Rectal smooth muscle tissue (tissue), 1 donor: ENCODE measurements around the gene MSANTD2.
A peak's percentile ranks its signal among the peaks of the same experiment; 100 is the strongest.

ENCODE experiments used
- H3K27ac ChIP-seq: one replicate; pipeline ENCODE4 v1.7.0; 2013; ENCODE audit warnings: low read depth, low read length, inconsistent platforms
- H3K27me3 ChIP-seq: one replicate; pipeline ENCODE4 v1.7.0; 2013; ENCODE audit warnings: low read length; ENCODE audit not compliant: control insufficient read depth, insufficient read depth
- H3K36me3 ChIP-seq: one replicate; pipeline ENCODE4 v1.7.0; 2013; ENCODE audit warnings: low read length; ENCODE audit not compliant: control insufficient read depth, insufficient read depth
- H3K4me1 ChIP-seq: one replicate; pipeline ENCODE4 v1.7.0; 2013; ENCODE audit warnings: low read length; ENCODE audit not compliant: control insufficient read depth, insufficient read depth
- H3K4me3 ChIP-seq: one replicate; pipeline ENCODE4 v1.7.0; 2013; ENCODE audit warnings: low read length
- H3K9ac ChIP-seq: one replicate; pipeline ENCODE4 v1.7.0; 2013; ENCODE audit warnings: low read length

MSANTD2 gene

DNA sequence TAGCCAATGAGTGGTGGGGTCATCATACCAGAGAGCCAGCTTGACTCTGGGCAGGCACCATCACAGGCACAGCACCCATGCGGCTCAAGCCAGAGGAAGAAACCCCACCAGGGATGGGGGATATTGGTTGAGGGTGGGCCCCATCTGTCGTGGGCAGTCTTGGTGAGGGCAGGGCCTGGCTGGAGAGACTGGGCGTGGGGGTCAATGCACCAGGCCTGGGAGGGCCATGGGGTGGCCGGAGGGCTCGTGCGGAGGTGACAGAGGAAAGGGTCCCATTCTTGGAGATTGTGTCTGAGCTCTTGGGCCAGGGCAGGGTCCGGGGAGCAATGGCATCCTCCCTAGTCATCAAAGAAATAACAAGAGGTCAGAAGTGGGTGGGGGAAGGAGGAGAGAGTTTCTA is 46.6 kb downstream of the MSANTD2 start:
- Histone ChIP-seq H3K27ac (no peak overlapping the region), H3K4me1 (peaks cover under 1% of the 10 kb centered on the region), H3K4me3 (no peak overlapping the region), H3K27me3 (peaks cover 4% of the 10 kb centered on the region), H3K9ac (no peak overlapping the region), H3K36me3 (no peaks in the 10 kb centered on the region)

DNA sequence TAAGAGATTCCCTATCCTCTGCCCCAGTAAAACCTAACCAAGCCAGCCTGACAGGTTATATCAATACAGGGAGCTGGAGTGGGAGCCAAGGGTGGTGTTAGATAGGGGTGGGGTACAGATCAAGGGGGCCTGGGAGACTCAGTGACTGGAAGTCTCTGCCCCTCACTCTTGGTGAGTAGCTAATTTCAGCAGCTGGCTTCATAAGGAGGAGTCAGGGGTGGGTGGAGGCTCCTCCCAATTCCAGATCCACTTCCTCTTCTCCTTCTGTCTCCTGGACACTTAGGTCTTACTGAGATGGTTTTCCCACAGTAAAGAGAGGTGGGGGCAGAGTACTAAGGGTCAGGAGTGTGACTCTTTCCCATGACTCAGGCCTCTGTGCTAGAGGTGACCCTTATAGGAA is 47.0 kb downstream of the MSANTD2 start:
- Histone ChIP-seq H3K27me3 (peaks cover 4% of the 10 kb centered on the region), H3K4me1 (no peaks in the 10 kb centered on the region), H3K36me3 (no peaks in the 10 kb centered on the region)

GRCh38 chr11:124752471-124753102 is 47.6 kb downstream of the MSANTD2 start:
- Histone ChIP-seq H3K36me3 (no peaks in the 10 kb centered on the region), H3K27ac (no peak overlapping the region), H3K4me1 (no peaks in the 10 kb centered on the region)

More for the DNA sequence above, 47.0 kb downstream of the MSANTD2 start:
- H3K4me3 ChIP-seq = no peak overlapping the region
- no peak overlapping the region for H3K27ac ChIP-seq
- H3K9ac ChIP-seq = no peak overlapping the region

GRCh38 chr11:124751741-124752470 is 48.3 kb downstream of the MSANTD2 start, which contains the start of gene VSIG2:
TSS of gene VSIG2 (minus strand) at chr11:124752255. CDS start at chr11:124752137, 118 bp downstream.
- Histone ChIP-seq H3K9ac (peak within 1 kb of the TSS; percentile 12), H3K36me3 (no peaks in the 10 kb centered on the region), H3K27ac (no peak within 1 kb of the TSS), H3K27me3 (peaks cover 4% of the 10 kb centered on the region), H3K4me1 (no peaks in the 10 kb centered on the region), H3K4me3 (peak within 1 kb of the TSS; percentile 54)

More at GRCh38 chr11:124752471-124753102, 47.6 kb downstream of the MSANTD2 start:
- Histone ChIP-seq H3K27me3 (peaks cover 4% of the 10 kb centered on the region), H3K4me3 (peak overlapping the region; percentile 42), H3K9ac (no peak overlapping the region)

DNA sequence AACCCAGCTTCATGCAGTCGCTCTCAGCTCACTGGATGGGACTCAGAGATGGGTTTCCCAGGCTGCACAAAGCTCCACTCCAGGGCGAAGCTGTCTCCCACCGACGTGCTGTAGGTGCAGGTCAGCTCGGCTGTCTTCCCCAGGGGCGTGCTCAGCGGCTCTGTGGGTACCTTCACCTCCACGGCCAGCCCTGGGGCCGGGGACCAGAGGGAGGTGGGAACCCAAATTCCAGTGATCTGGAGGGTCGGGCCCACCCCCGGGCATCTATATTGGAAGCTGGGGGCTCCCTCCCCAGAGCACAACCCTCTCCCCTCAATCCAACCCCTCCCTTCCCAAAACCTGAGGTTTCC is 48.8 kb downstream of the MSANTD2 start:
- Histone ChIP-seq H3K4me3 (peak overlapping the region; percentile 54), H3K4me1 (no peaks in the 10 kb centered on the region), H3K27me3 (peaks cover 5% of the 10 kb centered on the region), H3K9ac (peak overlapping the region; percentile 12), H3K27ac (no peak overlapping the region), H3K36me3 (no peaks in the 10 kb centered on the region)

GRCh38 chr11:124749912-124750311 is 50.3 kb downstream of the MSANTD2 start:
- Histone ChIP-seq H3K4me3 (no peak overlapping the region), H3K27ac (no peak overlapping the region)

GRCh38 chr11:124748481-124749343 is 51.5 kb downstream of the MSANTD2 start:
- no peaks in the 10 kb centered on the region for H3K36me3 ChIP-seq
- H3K27me3 ChIP-seq = peaks cover 22% of the 10 kb centered on the region
- H3K9ac ChIP-seq = no peak overlapping the region
- H3K4me3 ChIP-seq = no peak overlapping the region
- H3K4me1 ChIP-seq = no peaks in the 10 kb centered on the region
- H3K27ac ChIP-seq = peak overlapping the region; percentile 3

More at GRCh38 chr11:124749912-124750311, 50.3 kb downstream of the MSANTD2 start:
- Histone ChIP-seq H3K36me3 (no peaks in the 10 kb centered on the region), H3K9ac (no peak overlapping the region), H3K4me1 (no peaks in the 10 kb centered on the region), H3K27me3 (peaks cover 17% of the 10 kb centered on the region)

DNA sequence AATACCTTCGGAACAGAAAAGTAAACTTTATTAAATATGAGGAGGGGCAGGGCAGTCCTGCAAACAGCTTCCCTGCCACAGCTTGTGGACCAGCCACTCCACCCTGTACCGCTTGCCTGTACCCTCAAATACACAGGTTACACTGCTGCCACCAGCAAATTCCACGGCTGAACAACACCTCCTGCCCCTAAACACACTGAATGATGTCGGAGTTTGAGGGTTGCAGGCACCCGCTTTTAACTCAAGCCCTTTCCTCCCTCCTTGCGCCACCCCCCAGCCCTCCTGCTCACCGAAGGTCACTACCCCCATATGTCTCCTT is 52.1 kb downstream of the MSANTD2 start:
- Histone ChIP-seq H3K27me3 (peaks cover 22% of the 10 kb centered on the region), H3K27ac (no peak overlapping the region)

DNA sequence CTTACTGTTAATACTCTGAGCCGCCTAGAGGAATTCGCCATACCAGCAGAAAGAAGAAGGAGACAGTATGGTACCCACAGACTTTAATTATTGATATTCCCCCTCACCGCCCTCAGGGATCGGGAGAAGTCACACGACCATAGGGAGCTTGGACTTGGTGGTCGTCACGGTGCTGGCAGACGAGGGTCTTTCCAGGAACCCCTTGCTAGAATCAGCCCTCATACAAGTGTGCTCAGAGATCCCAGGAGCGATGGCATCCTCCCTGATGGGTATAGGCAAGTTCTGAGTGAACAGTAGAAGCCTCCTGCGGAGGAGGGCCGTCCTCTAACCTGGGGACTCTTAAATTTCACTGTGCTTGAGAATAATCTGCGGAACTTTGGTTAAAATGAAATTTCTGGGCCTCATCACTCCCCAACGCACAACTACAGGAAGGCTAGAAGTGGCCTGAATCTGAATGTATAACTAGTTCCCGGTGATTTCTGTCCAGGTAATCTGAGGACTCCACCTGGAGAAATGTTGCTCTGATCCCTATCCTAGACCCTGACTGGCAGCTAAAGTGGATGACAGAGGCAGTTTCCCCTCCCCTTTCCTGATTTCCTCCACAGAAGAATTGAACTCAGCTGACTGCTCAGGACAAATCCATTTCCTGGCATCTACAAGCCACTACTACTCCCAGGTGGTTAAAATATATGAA is 52.7 kb downstream of the MSANTD2 start:
- Histone ChIP-seq H3K9ac (no peak overlapping the region), H3K4me3 (no peak overlapping the region), H3K27ac (no peak overlapping the region), H3K4me1 (no peaks in the 10 kb centered on the region), H3K27me3 (peaks cover 25% of the 10 kb centered on the region), H3K36me3 (no peaks in the 10 kb centered on the region)

More for the DNA sequence above, 52.1 kb downstream of the MSANTD2 start:
- Histone ChIP-seq H3K9ac (no peak overlapping the region), H3K4me1 (no peaks in the 10 kb centered on the region), H3K4me3 (no peak overlapping the region), H3K36me3 (no peaks in the 10 kb centered on the region)

GRCh38 chr11:124746621-124747243 is 53.5 kb downstream of the MSANTD2 start:
- H3K9ac ChIP-seq = no peak overlapping the region
- H3K27ac ChIP-seq = no peak overlapping the region
- no peaks in the 10 kb centered on the region for H3K36me3 ChIP-seq
- H3K4me1 ChIP-seq = no peaks in the 10 kb centered on the region
- H3K27me3 ChIP-seq = peaks cover 27% of the 10 kb centered on the region
- peak overlapping the region; percentile 77 for H3K4me3 ChIP-seq

- peak overlapping the region; percentile 77 for H3K4me3 ChIP-seq
- H3K27ac ChIP-seq = no peak overlapping the region
These were observed 54.2 kb downstream of the MSANTD2 start for GRCh38 chr11:124745835-124746620.

More at GRCh38 chr11:124745835-124746620, 54.2 kb downstream of the MSANTD2 start:
- Histone ChIP-seq H3K9ac (peak overlapping the region; percentile 11), H3K36me3 (no peaks in the 10 kb centered on the region), H3K27me3 (peaks cover 29% of the 10 kb centered on the region), H3K4me1 (no peaks in the 10 kb centered on the region)
